HG03565 (cell line): Measurements from ENCODE around the gene OR2T34.
"Not testable (repeated sequence)": the region's sequence is repeated elsewhere in the genome, so short reads cannot be mapped to it uniquely, and the experiment has no call there.

Experiments
- ATAC-seq: cut with Tn5 transposase; IDR thresholded peaks from one replicate; pipeline ENCODE4 v1.9.1; 2021; ENCODE audit warnings: mild to moderate bottlenecking, moderate library complexity; ENCODE audit not compliant: unreplicated experiment

The OR2T34 gene

GRCh38 chr1:248565530-248566373, 8.8 kb downstream of the OR2T34 start:
- ATAC-seq = peak; percentile 59

- not testable (repeated sequence) for ATAC-seq
These were observed 11.9 kb downstream of the OR2T34 start, which contains the start of gene OR2T29 for GRCh38 chr1:248562672-248563071. Gene OR2T29 (minus strand): TSS chr1:248562772. CDS start chr1:248559491, 3,281 bp downstream.

- ATAC-seq = not testable (repeated sequence)
These were observed 23.5 kb downstream of the OR2T34 start for GRCh38 chr1:248551027-248551426.

- ATAC-seq = not testable (repeated sequence)
These were observed 27.2 kb downstream of the OR2T34 start for GRCh38 chr1:248547383-248547782.

GRCh38 chr1:248537449-248537848, 37.1 kb downstream of the OR2T34 start:
- ATAC-seq = peak; percentile 54
